HUES64 (cell line): ENCODE measurements around the gene PRPSAP1.
A peak's percentile ranks its signal among the peaks of the same experiment; 100 is the strongest.
"Not testable (repeated sequence)": the region's sequence is repeated elsewhere in the genome, so short reads cannot be mapped to it uniquely, and the experiment has no call there.

Source experiments
- H3K27ac ChIP-seq: 2 replicates; pipeline ENCODE4 v1.7.0; 2013; ENCODE audit warnings: low read depth, low read length, inconsistent platforms
- H3K27me3 ChIP-seq: 2 replicates; pipeline ENCODE4 v1.6.1; 2013; ENCODE audit warnings: mild to moderate bottlenecking, low read length; ENCODE audit not compliant: insufficient read depth
- H3K36me3 ChIP-seq: 2 replicates; pipeline ENCODE4 v1.6.1; 2013; ENCODE audit warnings: mild to moderate bottlenecking, low read length; ENCODE audit not compliant: insufficient read depth
- H3K4me1 ChIP-seq: 2 replicates; pipeline ENCODE4 v1.6.1; 2013; ENCODE audit warnings: mild to moderate bottlenecking, low read length, moderate library complexity; ENCODE audit not compliant: insufficient read depth
- H3K4me3 ChIP-seq: 2 replicates; pipeline ENCODE4 v1.5.1; 2013; ENCODE audit warnings: mild to moderate bottlenecking, low read length, moderate library complexity
- H3K9ac ChIP-seq: 2 replicates; pipeline ENCODE4 v1.6.1; 2013; ENCODE audit warnings: mild to moderate bottlenecking, low read depth, low read length
- H3K9me3 ChIP-seq: 2 replicates; pipeline ENCODE4 v1.6.1; 2013; ENCODE audit warnings: low read depth, low read length; ENCODE audit not compliant: insufficient read depth
- WGBS: fragments of 150-250, 120-280 bp; methylation state at CpG from one replicate; pipeline ENCODE4 v1.1.7; 2013; ENCODE audit warnings: missing lambda C conversion rate; 5-methylcytosine and 5-hydroxymethylcytosine counted together

Gene PRPSAP1

DNA sequence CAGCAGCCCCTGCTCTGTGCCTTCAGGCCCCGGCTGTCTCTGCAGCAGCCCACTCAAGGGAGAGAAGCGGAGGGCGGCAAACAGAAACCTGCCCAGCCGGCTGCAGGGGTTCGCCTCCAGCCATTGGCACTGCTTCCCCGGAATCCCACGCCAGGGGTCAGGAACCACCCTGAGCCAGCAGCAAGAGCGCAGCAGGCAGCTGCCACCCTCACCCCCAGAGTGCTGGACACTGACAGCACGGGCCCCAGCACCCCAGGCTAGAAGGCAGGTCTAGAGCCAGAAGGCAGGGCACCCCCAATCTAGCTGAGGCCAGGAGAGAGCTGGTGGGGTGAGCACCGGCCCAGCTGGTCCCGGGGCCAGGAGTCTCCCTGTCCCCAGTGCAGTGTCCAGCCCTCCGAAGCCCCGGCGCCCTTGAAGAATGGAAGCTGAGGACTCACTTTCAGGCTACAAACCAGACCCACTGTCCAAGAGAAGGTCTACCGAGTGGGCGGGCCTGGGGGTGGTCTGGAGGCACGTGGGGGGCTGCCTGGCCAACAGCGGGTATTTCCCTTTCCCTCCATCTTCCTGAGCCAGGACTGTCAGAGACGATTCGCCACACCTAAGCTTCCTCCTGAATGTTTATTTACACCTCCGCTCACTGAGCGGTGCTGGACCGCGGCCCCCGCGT is 80.1 kb downstream of the PRPSAP1 start:
- H3K9me3 ChIP-seq: no peaks in the 10 kb centered on the region
- H3K4me3 ChIP-seq: no peak overlapping the region
- H3K9ac ChIP-seq: no peak overlapping the region
- 88% methylated on average over 26 of the region's 26 CpGs for WGBS
- peak overlapping the region; percentile 8; the same call in 1 of the 2 replicates for H3K27ac ChIP-seq
- no peaks in the 10 kb centered on the region for H3K36me3 ChIP-seq
- H3K4me1 ChIP-seq: peaks cover 17% of the 10 kb centered on the region; the same call in 1 of the 2 replicates
- H3K27me3 ChIP-seq: no peaks in the 10 kb centered on the region

DNA sequence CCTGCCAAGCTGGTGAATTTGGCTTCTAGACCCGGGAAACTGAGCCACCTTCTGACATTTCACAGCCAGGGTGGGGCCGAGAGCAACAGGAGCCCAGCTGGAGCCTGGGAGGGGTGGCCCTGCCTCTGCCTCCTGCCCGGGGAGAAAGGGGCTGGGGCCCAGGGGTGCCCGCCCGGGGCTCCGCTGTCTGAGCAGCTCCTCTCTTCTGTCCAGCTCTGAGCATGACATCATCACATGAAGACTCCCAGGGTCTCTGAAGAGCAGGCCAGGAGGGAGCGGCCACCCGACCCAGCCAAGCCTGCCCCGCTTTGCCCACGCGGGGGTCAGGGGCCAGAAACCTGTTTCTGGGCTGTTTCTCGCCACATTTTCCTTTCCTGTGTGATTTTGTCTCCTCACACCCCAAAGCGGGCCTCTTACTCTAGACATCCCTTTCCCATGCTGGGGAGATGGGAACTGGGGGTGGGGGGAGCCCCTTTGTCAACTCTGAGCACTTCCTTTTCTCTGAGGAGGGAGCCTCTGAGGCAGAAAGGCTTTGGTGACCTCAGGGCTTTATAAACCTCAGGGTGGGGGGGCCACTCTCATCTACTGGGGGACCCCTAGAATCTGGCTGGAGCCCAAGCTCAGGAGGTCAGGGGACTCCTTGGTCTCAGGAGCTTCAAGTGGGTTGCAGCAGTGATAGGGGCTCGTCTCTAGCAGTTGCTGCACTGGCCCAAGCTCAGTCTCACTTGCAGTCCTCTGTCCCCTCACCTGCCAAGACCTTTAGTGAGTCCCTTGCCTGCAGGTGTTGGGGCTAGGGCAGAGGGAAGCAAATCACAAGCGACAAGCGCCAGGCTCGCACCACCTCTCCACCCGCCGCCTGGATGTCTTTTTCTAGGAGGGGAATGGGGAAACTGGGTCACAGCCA is 80.9 kb downstream of the PRPSAP1 start:
- Histone ChIP-seq H3K4me3 (no peak overlapping the region), H3K4me1 (peaks cover 23% of the 10 kb centered on the region), H3K27ac (peak overlapping the region; percentile 64; the same call in 1 of the 2 replicates), H3K36me3 (no peaks in the 10 kb centered on the region), H3K9me3 (no peaks in the 10 kb centered on the region), H3K27me3 (no peaks in the 10 kb centered on the region), H3K9ac (peak overlapping the region; percentile 1; the same call in 1 of the 2 replicates)
- WGBS: 90% methylated on average over 18 of the region's 19 CpGs

DNA sequence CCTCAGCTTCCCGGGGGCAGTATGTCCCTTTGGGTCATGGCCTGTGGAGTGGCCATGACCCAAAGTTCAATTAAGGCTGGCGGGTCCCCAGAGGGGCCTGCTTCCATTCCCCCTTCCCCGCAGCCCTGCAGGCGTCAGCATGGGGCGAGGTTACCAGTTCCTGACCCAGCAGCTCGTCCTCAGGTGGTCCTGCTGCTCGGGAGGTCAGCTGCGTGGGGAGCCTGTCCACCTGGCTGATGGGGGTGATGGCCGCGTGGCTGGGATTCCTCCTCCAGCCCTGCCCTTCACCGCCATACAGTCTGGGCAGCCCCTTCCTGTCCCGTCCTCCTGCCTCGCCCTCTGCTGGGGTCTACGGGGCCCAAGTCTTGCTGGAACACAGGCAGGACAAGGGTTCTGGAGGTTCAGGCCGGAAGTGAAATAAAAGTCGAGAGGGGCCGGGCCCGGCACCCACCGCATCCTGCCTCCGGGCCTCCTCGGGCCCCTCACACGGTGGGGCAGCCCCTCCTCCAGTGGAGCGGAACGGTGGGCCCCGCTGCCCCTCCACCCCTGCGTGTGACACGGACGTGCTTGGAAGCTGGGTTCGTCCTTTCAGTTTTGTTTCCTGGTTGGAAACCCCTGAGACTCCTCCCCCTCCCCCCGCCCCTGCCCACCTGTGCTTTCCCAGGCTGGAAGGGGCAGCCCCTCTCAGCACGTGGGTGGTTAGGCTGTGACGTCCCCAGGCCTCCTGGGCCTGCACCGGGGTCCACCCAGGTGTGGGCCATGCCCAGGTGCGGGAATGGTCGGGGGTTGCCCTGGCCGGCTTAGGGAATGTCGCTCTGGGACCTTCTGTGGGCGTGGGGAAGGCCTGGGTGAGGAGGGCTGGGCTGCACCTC is 81.8 kb downstream of the PRPSAP1 start:
- no peaks in the 10 kb centered on the region for H3K9me3 ChIP-seq
- H3K4me1 ChIP-seq: peaks cover 28% of the 10 kb centered on the region
- H3K4me3 ChIP-seq: no peak overlapping the region
- H3K27ac ChIP-seq: peak overlapping the region; percentile 64; the same call in 1 of the 2 replicates
- H3K9ac ChIP-seq: peak overlapping the region; percentile 49; the same call in 1 of the 2 replicates
- H3K36me3 ChIP-seq: no peaks in the 10 kb centered on the region
- H3K27me3 ChIP-seq: no peaks in the 10 kb centered on the region
- 58% methylated on average over 37 of the region's 38 CpGs for WGBS

DNA sequence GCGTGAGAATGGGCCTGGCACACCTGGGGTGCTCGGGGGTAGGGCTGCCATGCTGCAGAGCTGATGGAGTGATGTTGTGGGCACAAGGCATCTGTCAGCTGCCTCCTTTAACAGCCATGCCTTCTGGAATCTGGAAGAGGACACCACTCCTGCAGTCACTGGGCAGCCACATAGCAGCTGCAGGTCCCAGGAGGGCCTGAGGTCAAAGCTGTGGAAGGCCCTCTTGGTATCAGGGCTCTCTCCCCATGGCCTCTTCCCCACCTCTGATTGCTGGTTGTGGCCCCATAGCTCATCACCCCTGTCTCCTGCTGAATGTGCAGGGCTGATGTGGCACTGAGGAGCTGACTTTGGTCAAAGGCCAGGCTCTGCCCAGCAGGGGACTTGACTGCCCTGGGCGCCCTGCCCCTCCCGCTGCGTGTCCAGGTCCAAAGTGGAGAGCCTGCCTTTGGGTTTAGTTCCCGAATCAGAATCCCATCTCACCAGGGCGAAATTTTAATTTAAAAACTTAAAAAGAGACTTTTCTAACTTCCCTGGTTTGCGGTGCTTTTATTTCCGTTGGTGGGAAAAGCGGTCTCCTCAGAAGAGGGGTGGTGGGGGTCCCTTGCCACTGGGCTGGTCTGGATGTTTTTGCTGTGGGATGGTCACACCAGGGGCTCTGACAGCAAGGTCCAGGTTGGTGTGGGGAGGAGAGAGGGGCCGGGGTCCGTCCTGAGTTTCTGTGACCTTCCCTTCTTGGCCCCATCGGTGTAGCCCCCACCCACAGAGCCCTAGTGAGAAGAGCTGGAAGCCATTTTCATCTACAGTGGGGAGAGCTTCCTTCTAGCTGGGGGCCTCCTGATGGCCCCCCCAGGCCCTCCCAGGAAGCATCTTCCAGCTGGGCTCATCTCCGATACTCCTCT is 82.7 kb downstream of the PRPSAP1 start:
- peaks cover 29% of the 10 kb centered on the region for H3K4me1 ChIP-seq
- no peaks in the 10 kb centered on the region for H3K27me3 ChIP-seq
- 0 out of 2 replicates have a peak overlapping the region, but pooled peaks have one; percentile 49 for H3K9ac ChIP-seq
- H3K27ac ChIP-seq: no peak overlapping the region; the same call in 1 of the 2 replicates
- no peaks in the 10 kb centered on the region for H3K9me3 ChIP-seq
- 93% methylated on average over 13 of the region's 14 CpGs for WGBS
- no peaks in the 10 kb centered on the region for H3K36me3 ChIP-seq
- H3K4me3 ChIP-seq: no peak overlapping the region

DNA sequence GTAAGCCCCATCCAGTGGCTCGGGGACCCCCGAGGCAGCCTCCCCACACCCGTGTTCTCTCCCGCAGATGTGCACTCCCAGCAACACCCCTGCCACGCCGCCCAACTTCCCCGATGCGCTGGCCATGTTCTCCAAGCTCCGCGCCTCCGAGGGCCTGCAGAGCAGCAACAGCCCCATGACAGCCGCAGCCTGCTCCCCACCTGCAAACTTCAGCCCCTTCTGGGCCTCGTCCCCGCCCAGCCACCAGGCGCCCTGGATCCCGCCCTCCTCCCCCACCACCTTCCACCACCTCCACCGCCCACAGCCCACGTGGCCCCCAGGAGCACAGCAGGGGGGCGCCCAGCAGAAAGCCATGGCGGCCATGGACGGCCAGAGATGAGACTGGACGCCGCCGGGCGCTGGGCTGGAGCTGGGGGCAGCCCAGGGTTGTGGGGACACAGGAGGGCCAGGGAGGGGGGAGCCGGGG is 83.6 kb downstream of the PRPSAP1 start:
- Histone ChIP-seq H3K27me3 (no peaks in the 10 kb centered on the region), H3K4me3 (no peak overlapping the region), H3K4me1 (peaks cover 29% of the 10 kb centered on the region), H3K27ac (no peak overlapping the region), H3K9me3 (no peaks in the 10 kb centered on the region), H3K36me3 (no peaks in the 10 kb centered on the region), H3K9ac (no peak overlapping the region)
- WGBS: 90% methylated on average over 24 of the region's 26 CpGs

DNA sequence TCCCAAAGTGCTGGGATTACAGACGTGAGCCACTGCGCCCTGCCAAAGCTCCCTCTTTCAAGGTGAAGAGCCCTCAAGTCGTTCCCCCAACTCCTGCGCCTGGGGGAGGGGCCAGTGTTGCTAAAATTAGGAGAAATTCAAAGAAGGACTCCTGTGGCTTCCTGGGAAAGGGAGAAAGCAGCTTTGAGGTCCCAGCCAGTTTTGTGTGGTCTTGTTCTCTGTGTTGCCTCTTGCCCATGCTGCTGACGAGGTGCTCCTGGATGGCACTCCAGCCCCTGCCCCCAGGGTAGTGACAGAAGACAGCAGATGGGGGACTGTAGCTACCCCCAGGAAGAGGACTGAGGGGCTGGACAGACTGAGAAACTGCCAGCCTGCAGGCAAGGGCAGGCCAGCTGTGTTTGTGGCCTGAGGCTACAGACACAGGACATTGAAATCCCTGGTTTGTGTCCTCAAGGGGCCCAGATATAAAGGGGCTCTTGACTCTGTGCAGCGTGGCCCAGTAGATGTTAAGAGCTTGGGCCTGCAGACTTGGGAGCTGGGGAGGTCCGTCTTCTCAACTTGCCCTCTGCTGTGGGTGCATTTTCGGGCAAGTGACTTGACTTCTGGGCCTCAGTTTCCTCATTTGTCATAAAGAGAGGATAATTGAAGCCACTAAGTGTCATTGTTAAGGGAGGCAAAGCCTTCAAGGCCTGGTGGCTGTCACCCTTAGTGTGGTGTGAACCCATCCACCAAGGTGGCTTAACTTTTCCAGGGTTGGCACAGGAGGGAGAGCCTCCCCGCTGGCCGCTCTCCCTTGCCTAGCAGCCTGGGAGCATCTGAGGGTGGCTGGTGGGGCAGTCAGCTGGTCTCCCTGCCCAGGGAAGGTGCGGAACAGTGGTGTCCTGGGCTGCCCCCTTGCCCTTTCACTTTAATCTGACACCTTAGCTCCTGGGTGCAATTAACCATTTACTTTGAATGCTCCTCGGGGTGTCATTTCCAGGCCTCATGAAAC is 84.4 kb downstream of the PRPSAP1 start:
- H3K27me3 ChIP-seq: no peaks in the 10 kb centered on the region
- no peak overlapping the region for H3K4me3 ChIP-seq
- H3K9me3 ChIP-seq: no peaks in the 10 kb centered on the region
- no peaks in the 10 kb centered on the region for H3K36me3 ChIP-seq
- H3K4me1 ChIP-seq: peaks cover 33% of the 10 kb centered on the region
- H3K27ac ChIP-seq: 0 out of 2 replicates have a peak overlapping the region, but pooled peaks have one; percentile 10
- 0 out of 2 replicates have a peak overlapping the region, but pooled peaks have one; percentile 12 for H3K9ac ChIP-seq
- 79% methylated on average over 12 of the region's 12 CpGs for WGBS

DNA sequence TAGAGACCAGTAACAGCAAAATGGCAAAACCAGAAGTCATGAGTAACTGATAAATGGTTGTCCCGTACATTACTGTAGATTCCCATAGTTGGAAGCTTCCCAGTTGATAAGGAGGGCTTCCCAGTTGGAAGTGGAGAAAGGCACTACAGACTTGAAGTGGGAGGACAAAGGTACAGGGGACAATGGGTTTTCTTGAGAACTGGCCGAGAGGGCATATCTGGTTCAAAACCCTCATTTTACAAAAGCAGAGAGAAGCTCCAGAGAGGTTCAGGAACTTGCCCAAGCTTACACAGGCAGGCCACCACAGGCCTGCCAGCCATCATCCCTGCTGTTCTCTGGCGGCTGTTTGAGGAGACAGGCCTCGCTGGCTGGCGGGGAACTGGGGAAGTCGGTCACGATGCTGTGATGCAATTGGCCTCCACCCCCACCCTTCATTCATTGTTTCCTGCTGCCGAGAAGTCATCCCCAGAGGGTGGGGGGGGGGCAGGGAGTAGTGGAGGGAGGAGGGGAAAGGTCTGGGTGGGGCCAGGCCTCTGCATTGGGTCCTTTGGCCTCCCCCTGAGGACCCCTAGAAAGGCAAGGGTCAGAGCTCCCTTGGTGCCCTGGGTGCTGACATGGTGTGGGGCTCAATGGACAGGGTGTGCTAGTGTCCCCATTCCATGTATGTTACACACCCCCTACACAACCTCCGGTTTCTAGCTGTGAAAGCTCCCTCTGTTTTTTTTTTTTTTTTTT is 85.5 kb downstream of the PRPSAP1 start:
- 54% methylated on average over 5 of the region's 9 CpGs for WGBS
- no peaks in the 10 kb centered on the region for H3K27me3 ChIP-seq
- peak overlapping the region; percentile 47 for H3K9ac ChIP-seq

DNA sequence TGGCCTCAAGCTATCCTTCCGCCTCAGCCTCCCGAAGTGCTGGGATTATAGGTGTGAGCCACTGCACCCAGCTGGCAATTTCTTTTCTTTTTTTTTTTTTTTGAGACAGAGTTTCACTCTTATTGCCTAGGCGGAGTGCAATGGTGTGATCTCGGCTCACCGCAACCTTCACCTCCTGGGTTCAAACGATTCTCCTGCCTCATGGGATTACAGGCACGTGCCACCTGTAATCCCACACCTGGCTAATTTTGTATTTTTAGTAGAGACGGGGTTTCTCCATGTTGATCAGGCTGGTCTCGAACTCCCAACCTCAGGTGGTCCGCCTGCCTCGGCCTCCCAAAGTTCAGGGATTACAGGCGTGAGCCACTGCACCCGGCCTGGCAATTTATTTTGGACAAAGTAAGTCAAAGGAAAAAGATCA is 86.1 kb downstream of the PRPSAP1 start:
- Histone ChIP-seq H3K27ac (peak overlapping the region; percentile 53), H3K4me1 (peaks cover 34% of the 10 kb centered on the region), H3K9ac (peak overlapping the region; percentile 47; the same call in 1 of the 2 replicates)
- not testable (repeated sequence) for H3K9me3 ChIP-seq, H3K36me3 ChIP-seq, H3K4me3 ChIP-seq, H3K27me3 ChIP-seq
- 93% methylated on average over 13 of the region's 13 CpGs for WGBS

More for the DNA sequence above, 85.5 kb downstream of the PRPSAP1 start:
- H3K36me3 ChIP-seq: no peaks in the 10 kb centered on the region
- H3K4me3 ChIP-seq: no peak overlapping the region
- peak overlapping the region; percentile 53 for H3K27ac ChIP-seq
- peaks cover 34% of the 10 kb centered on the region for H3K4me1 ChIP-seq
- no peaks in the 10 kb centered on the region for H3K9me3 ChIP-seq
